Measurements from ENCODE around the gene ELL2. TPM values are rescaled to one million over a fixed set of nuclear protein-coding genes. Genes with fewer than 3 reads are reported as not detected.

Gene ELL2
- total and polyA plus RNA-seq, 2 of the 13 experiments (the other 11 are each of a cell fraction or from before 2014, with no cell fraction given) = 78.9 to 97.1 TPM

GRCh38 chr5:95842854-95843544 is 118.7 kb downstream of the ELL2 start (continued):
- TF ChIP-seq NFAT5 (CRISPR knock-in tag; IDR thresholded peaks at IDR 0.05) (0 out of 2 replicates have a peak, but pooled peaks have one; percentile 29), CBX2 (IDR thresholded peaks at IDR 0.05; ENCODE audit: low read depth, low read length) (no peak), CBX2 (CRISPR knock-in tag; IDR thresholded peaks at IDR 0.05; ENCODE audit: low read depth) (no peak), KAT8 (CRISPR knock-in tag; IDR thresholded peaks at IDR 0.05) (peak; percentile 62), DRAP1 (CRISPR knock-in tag; IDR thresholded peaks at IDR 0.05) (no peak), KDM5B (CRISPR knock-in tag; IDR thresholded peaks at IDR 0.05; ENCODE audit: borderline replicate concordance) (peak; percentile 59), MAFG (CRISPR knock-in tag; IDR thresholded peaks at IDR 0.05) (no peak), BATF2 (CRISPR knock-in tag; IDR thresholded peaks at IDR 0.05) (no peak), ARNTL (CRISPR knock-in tag; IDR thresholded peaks at IDR 0.05) (no peak), KLF9 (CRISPR knock-in tag; IDR thresholded peaks at IDR 0.05; ENCODE audit: low read depth) (no peak), GLI4 (CRISPR knock-in tag; IDR thresholded peaks at IDR 0.05; ENCODE audit: borderline replicate concordance) (no peak), HNF4G (IDR thresholded peaks at IDR 0.05; ENCODE audit: borderline replicate concordance, low read depth, low read length) (no peak), HNF4G (CRISPR knock-in tag; IDR thresholded peaks at IDR 0.05; ENCODE audit: borderline replicate concordance, low read depth) (no peak), SETDB1 (CRISPR knock-in tag; IDR thresholded peaks at IDR 0.05; ENCODE audit: borderline replicate concordance) (no peak), ZNF878 (CRISPR knock-in tag; IDR thresholded peaks at IDR 0.05) (no peak), STAT5B (CRISPR knock-in tag; IDR thresholded peaks at IDR 0.05) (no peak), MTA1 (CRISPR knock-in tag; IDR thresholded peaks at IDR 0.05; ENCODE audit: borderline replicate concordance) (no peak), KLF16 (CRISPR knock-in tag; IDR thresholded peaks at IDR 0.05) (no peak), DNMT3B (CRISPR knock-in tag; conservative IDR thresholded peaks at IDR 0.05) (peak; percentile 73; the same call in 1 of the 2 replicates), ZNF44 (CRISPR knock-in tag; IDR thresholded peaks at IDR 0.05) (no peak), MAF1 (CRISPR knock-in tag; IDR thresholded peaks at IDR 0.05; ENCODE audit: borderline replicate concordance) (no peak), ZNF512B (CRISPR knock-in tag; IDR thresholded peaks at IDR 0.05; ENCODE audit: borderline replicate concordance) (no peak)

All from HepG2 (cell line).